Measurements from ENCODE around the gene PROX1. TPM values are rescaled to one million over a fixed set of nuclear protein-coding genes. Genes with fewer than 3 reads are reported as not detected.
A peak's percentile ranks its signal among the peaks of the same experiment; 100 is the strongest.

Gene PROX1
- total RNA-seq, 1 donor from 2014 or later, result 80.6 TPM

DNA sequence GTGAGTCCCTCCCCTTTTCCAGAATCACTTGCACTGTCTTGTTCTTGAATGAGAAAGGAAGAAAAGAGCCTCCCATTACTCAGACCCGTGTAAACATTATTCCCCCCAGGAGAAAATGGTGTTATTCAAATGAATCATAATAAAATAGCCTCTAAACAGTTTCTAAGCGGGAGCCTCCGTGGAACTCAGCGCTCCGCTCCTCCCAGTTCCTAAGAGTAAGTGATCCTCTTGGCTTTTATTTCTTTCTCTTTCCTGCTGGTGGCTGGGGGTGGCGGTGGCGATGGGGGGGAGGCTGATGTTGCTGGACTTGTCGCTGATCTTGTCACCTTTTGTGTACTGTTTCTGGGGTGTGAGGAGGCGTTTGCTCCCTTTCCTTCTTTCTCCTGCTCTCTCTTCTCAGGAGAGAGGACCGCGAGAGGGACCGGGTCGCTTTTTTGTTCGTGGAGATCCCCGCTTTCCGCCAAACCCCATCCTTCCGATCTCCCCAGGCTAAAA, 781 bp downstream of the PROX1 start:
- Histone ChIP-seq H3K9me3 (replicated peaks) (no peaks in the 10 kb centered on the region), H3K36me3 (no peaks in the 10 kb centered on the region), H3K27me3 (ENCODE audit: low read depth) (peaks cover 60% of the 10 kb centered on the region), H3K27ac (replicated peaks) (peak overlapping the region; percentile 92), H3K4me1 (peaks cover 59% of the 10 kb centered on the region), H3K4me3 (peak overlapping the region; percentile 75)
- no peak for DNase-seq
- TF ChIP-seq, protein P1, sequence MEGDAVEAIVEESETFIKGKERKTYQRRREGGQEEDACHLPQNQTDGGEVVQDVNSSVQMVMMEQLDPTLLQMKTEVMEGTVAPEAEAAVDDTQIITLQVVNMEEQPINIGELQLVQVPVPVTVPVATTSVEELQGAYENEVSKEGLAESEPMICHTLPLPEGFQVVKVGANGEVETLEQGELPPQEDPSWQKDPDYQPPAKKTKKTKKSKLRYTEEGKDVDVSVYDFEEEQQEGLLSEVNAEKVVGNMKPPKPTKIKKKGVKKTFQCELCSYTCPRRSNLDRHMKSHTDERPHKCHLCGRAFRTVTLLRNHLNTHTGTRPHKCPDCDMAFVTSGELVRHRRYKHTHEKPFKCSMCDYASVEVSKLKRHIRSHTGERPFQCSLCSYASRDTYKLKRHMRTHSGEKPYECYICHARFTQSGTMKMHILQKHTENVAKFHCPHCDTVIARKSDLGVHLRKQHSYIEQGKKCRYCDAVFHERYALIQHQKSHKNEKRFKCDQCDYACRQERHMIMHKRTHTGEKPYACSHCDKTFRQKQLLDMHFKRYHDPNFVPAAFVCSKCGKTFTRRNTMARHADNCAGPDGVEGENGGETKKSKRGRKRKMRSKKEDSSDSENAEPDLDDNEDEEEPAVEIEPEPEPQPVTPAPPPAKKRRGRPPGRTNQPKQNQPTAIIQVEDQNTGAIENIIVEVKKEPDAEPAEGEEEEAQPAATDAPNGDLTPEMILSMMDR (IDR thresholded peaks at IDR 0.05; ENCODE audit: borderline replicate concordance), result no peak
- intact Hi-C loops (cut with micrococcal nuclease), result no loop called here

- Histone ChIP-seq H3K36me3 (no peaks in the 10 kb centered on the region), H3K27me3 (ENCODE audit: low read depth) (peaks cover 60% of the 10 kb centered on the region), H3K4me3 (peak overlapping the region; percentile 75), H3K27ac (replicated peaks) (peak overlapping the region; percentile 92), H3K4me1 (peaks cover 62% of the 10 kb centered on the region), H3K9me3 (replicated peaks) (no peaks in the 10 kb centered on the region)
- no peak for DNase-seq
- intact Hi-C loops (cut with micrococcal nuclease), result no loop called here
- TF ChIP-seq, protein P1 (IDR thresholded peaks at IDR 0.05; ENCODE audit: borderline replicate concordance), result no peak
Measured at GRCh38 chr1:213989002-213989855, 1.5 kb downstream of the PROX1 start.

GRCh38 chr1:213993929-213994328, 6.2 kb downstream of the PROX1 start:
- Histone ChIP-seq H3K36me3 (peaks cover 16% of the 10 kb centered on the region), H3K27ac (replicated peaks) (peak overlapping the region; percentile 55), H3K4me1 (peaks cover 44% of the 10 kb centered on the region), H3K9me3 (replicated peaks) (no peaks in the 10 kb centered on the region), H3K27me3 (ENCODE audit: low read depth) (peaks cover 25% of the 10 kb centered on the region), H3K4me3 (no peak overlapping the region)
- intact Hi-C loops (cut with micrococcal nuclease), result no loop called here
- TF ChIP-seq, protein P1 (IDR thresholded peaks at IDR 0.05; ENCODE audit: borderline replicate concordance), result no peak
- DNase-seq, result no peak

DNA sequence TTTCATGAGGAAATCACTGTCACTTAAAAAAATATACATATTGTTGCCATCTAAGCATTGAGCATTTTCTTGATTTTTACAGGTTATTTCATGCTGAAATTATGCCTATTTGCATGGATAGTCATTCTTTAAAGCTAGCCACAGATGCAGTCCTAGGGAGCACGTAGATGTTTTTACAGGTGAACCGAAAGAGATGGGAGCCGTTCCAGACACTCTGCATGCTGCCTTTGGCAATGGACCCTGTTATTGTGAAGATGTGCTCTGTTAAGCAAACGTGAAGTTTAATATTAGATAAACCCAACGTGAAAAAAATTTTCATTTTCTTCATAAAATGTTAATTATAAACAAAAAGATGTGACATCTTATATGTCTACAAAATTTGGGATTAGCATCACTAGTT, 7.1 kb downstream of the PROX1 start:
- TF ChIP-seq, protein P1 (IDR thresholded peaks at IDR 0.05; ENCODE audit: borderline replicate concordance), result no peak
- H3K4me3 ChIP-seq, result no peak overlapping the region
- intact Hi-C loops (cut with micrococcal nuclease), result no loop called here
- no peaks in the 10 kb centered on the region for H3K9me3 ChIP-seq (replicated peaks)
- H3K4me1 ChIP-seq, result peaks cover 43% of the 10 kb centered on the region
- DNase-seq, result no peak
- H3K27me3 ChIP-seq (ENCODE audit: low read depth), result peaks cover 15% of the 10 kb centered on the region
- peaks cover 16% of the 10 kb centered on the region for H3K36me3 ChIP-seq
- H3K27ac ChIP-seq (replicated peaks), result peak overlapping the region; percentile 11

DNA sequence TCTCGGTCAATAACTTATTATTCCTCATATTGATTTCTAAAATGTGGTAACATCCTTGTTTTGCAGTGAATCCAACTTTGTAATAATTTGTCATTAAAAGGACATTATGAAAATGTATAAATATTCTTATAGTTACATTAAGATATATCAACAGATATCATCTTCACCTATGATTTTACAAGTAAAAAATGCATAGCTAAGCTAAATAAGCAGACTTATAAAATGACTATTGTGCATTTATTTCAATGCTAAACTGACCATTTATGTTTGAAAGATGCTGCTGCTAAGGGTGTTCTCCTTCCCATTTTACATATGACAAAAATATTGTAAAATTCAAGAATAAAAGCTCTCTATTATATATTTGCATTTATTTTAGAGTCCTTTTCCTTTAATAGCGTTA, 7.8 kb downstream of the PROX1 start:
- intact Hi-C loops (cut with micrococcal nuclease), result no loop called here
- TF ChIP-seq, protein P1 (IDR thresholded peaks at IDR 0.05; ENCODE audit: borderline replicate concordance), result no peak
- H3K4me1 ChIP-seq, result peaks cover 43% of the 10 kb centered on the region
- peaks cover 14% of the 10 kb centered on the region for H3K27me3 ChIP-seq (ENCODE audit: low read depth)
- no peaks in the 10 kb centered on the region for H3K9me3 ChIP-seq (replicated peaks)
- H3K36me3 ChIP-seq, result peaks cover 16% of the 10 kb centered on the region
- no peak for DNase-seq
- peak overlapping the region; percentile 69 for H3K27ac ChIP-seq (replicated peaks)
- no peak overlapping the region for H3K4me3 ChIP-seq

Data from left ventricle myocardium inferior (tissue), 1 donor.